ENCODE measurements around the gene ADAM15.
A peak's percentile ranks its signal among the peaks of the same experiment; 100 is the strongest.

Gene ADAM15

DNA sequence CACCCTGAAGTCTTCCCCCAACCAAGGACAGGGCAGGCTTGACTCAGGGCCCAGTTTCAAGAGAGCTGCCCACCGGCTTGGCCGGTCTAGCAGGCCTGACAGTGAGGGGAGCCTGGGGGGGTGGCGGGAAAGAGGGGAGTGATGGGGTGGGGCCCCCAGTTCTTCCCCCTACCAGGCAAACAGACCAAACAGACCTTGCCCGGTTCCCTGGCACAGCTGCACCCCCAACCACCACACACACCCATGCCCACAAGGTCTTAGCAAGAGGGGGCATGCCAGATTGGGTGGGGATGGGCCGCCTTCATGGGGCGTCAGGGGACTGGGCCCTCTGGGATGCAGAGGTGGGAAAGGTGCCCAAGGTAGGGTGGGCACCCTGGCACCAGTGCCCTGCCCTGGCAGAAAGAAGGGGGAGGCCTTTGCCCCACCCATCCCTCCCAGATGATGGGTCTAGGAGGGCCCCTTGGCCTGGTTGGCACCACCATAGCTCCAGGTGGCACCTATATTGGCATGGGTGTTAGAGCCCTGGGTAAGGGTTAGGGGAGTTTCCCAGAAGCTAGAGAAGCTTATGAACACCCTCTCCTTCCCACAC is 39.6 kb upstream of the ADAM15 start:
- no peaks in the 10 kb centered on the region for H3K36me3 ChIP-seq (ENCODE audit: insufficient read depth, low read length)
- H3F3A ChIP-seq (ENCODE audit: low read depth): no peaks in the 10 kb centered on the region
- no peaks in the 10 kb centered on the region for H3K9me3 ChIP-seq (ENCODE audit: insufficient read depth, low read depth, low read length)
- no peaks in the 10 kb centered on the region for H3K27me3 ChIP-seq (ENCODE audit: insufficient read depth, low read length, poor library complexity, severe bottlenecking)
- H3K4me1 ChIP-seq (ENCODE audit: insufficient read depth, low read length, poor library complexity, severe bottlenecking): peaks cover 49% of the 10 kb centered on the region
- no peak overlapping the region for H2AFZ ChIP-seq (ENCODE audit: low read length)
- H3K9ac ChIP-seq (ENCODE audit: low read depth, low read length, poor library complexity, severe bottlenecking): no peak overlapping the region
- TF ChIP-seq EZH2phosphoT487 (IDR thresholded peaks at IDR 0.05; ENCODE audit: borderline replicate concordance) (no peak), CTCF (conservative IDR thresholded peaks at IDR 0.05; ENCODE audit: low read length) (no peak)
- no peaks in the 10 kb centered on the region for H3K9me2 ChIP-seq (replicated peaks; ENCODE audit: low read depth, low read length)
- no peak overlapping the region for H3K4me3 ChIP-seq (ENCODE audit: low read length, poor library complexity, severe bottlenecking)
- no peaks in the 10 kb centered on the region for H4K20me1 ChIP-seq (ENCODE audit: insufficient read depth, low read length, poor library complexity, severe bottlenecking)
- H3K79me2 ChIP-seq (ENCODE audit: insufficient read depth, low read length): no peaks in the 10 kb centered on the region
- no peak overlapping the region for H3K4me2 ChIP-seq (ENCODE audit: low read depth, low read length, poor library complexity, severe bottlenecking)

GRCh38 chr1:155012026-155012546 is 39.0 kb upstream of the ADAM15 start:
- peaks cover 47% of the 10 kb centered on the region for H3K4me1 ChIP-seq (ENCODE audit: insufficient read depth, low read length, poor library complexity, severe bottlenecking)
- no peak for TF ChIP-seq CTCF (conservative IDR thresholded peaks at IDR 0.05; ENCODE audit: low read length)
- TF ChIP-seq EZH2phosphoT487 (IDR thresholded peaks at IDR 0.05; ENCODE audit: borderline replicate concordance): no peak
- H3K9ac ChIP-seq (ENCODE audit: low read depth, low read length, poor library complexity, severe bottlenecking): peak overlapping the region; percentile 28
- no peaks in the 10 kb centered on the region for H3K36me3 ChIP-seq (ENCODE audit: insufficient read depth, low read length)
- H3K9me3 ChIP-seq (ENCODE audit: insufficient read depth, low read depth, low read length): no peaks in the 10 kb centered on the region
- H4K20me1 ChIP-seq (ENCODE audit: insufficient read depth, low read length, poor library complexity, severe bottlenecking): no peaks in the 10 kb centered on the region
- H2AFZ ChIP-seq (ENCODE audit: low read length): no peak overlapping the region
- no peaks in the 10 kb centered on the region for H3K9me2 ChIP-seq (replicated peaks; ENCODE audit: low read depth, low read length)
- H3K4me3 ChIP-seq (ENCODE audit: low read length, poor library complexity, severe bottlenecking): no peak overlapping the region
- no peaks in the 10 kb centered on the region for H3F3A ChIP-seq (ENCODE audit: low read depth)
- peak overlapping the region; percentile 49 for H3K4me2 ChIP-seq (ENCODE audit: low read depth, low read length, poor library complexity, severe bottlenecking)
- no peaks in the 10 kb centered on the region for H3K79me2 ChIP-seq (ENCODE audit: insufficient read depth, low read length)
- no peaks in the 10 kb centered on the region for H3K27me3 ChIP-seq (ENCODE audit: insufficient read depth, low read length, poor library complexity, severe bottlenecking)

DNA sequence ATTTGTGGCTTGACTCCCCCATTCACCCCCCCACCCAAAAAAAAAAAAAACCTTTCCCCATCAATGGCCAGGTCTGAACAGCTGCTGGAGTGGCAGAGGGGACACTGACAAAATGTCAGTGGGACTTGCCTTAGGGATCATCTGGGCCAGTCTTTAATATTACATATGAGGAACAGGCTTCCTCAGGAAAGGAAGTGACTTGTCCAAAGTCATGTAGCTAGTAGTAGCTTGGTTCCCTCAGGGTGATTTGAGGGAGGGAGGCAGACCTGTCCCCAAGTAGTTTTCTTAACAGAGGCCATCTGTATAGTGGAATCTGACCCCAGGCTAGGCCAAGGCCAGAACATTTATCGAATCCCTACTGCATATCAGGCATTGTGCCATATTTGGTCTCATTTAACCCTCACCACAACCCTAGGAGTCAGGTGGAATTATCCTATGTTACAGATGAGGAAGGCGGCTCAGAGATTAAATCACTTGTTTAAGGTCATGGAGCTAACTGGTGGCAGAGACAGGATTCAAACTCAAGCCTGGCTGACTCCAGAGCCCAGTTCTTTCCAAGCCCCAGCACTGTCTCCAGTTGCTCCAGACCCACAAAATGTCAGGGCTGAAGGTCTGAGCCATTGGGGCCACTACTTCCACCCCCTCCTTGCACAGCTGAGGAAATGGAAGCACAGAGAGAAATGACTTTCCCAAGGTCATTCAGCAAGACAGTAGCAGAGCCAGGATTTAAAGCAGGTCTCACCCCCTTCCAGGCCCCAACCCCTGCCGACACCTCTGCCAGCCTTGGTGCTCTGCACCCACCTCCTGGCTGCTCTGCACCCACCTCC is 38.1 kb upstream of the ADAM15 start:
- TF ChIP-seq CTCF (conservative IDR thresholded peaks at IDR 0.05; ENCODE audit: low read length) (no peak), EZH2phosphoT487 (IDR thresholded peaks at IDR 0.05; ENCODE audit: borderline replicate concordance) (no peak)
- H3K9ac ChIP-seq (ENCODE audit: low read depth, low read length, poor library complexity, severe bottlenecking): peak overlapping the region; percentile 28
- no peaks in the 10 kb centered on the region for H3F3A ChIP-seq (ENCODE audit: low read depth)
- no peaks in the 10 kb centered on the region for H3K9me3 ChIP-seq (ENCODE audit: insufficient read depth, low read depth, low read length)
- H3K9me2 ChIP-seq (replicated peaks; ENCODE audit: low read depth, low read length): no peaks in the 10 kb centered on the region
- H3K36me3 ChIP-seq (ENCODE audit: insufficient read depth, low read length): no peaks in the 10 kb centered on the region
- H3K4me2 ChIP-seq (ENCODE audit: low read depth, low read length, poor library complexity, severe bottlenecking): peak overlapping the region; percentile 49
- H3K27me3 ChIP-seq (ENCODE audit: insufficient read depth, low read length, poor library complexity, severe bottlenecking): no peaks in the 10 kb centered on the region
- no peak overlapping the region for H2AFZ ChIP-seq (ENCODE audit: low read length)
- peaks cover 51% of the 10 kb centered on the region for H3K4me1 ChIP-seq (ENCODE audit: insufficient read depth, low read length, poor library complexity, severe bottlenecking)
- no peaks in the 10 kb centered on the region for H4K20me1 ChIP-seq (ENCODE audit: insufficient read depth, low read length, poor library complexity, severe bottlenecking)
- no peak overlapping the region for H3K4me3 ChIP-seq (ENCODE audit: low read length, poor library complexity, severe bottlenecking)
- no peaks in the 10 kb centered on the region for H3K79me2 ChIP-seq (ENCODE audit: insufficient read depth, low read length)

Data from Loucy (cell line).